Activated CD4-positive, alpha-beta T cell treated with anti-CD3 and anti-CD28 coated beads for 36 hours (primary cell): ENCODE measurements around the gene CCER1. TPM values are rescaled to one million over a fixed set of nuclear protein-coding genes. Genes with fewer than 3 reads are reported as not detected.

Experiments
- ATAC-seq: fragments of 200-7000 bp; cut with Tn5 transposase; one replicate; pipeline ENCODE4 v1.10.0; 2021; ENCODE audit warnings: mild to moderate bottlenecking, moderate library complexity
- CTCF ChIA-PET: fragments of 350-600 bp; sonication (Branson Sonifier 250); formaldehyde crosslinking; loops from one replicate; lab custom pipeline; 2021; ENCODE audit warnings: antibody characterized with exemption; lab: Charles Lee
- POLR2A ChIA-PET: fragments of 350-600 bp; sonication (Branson Sonifier 250); formaldehyde crosslinking; loops from one replicate; lab custom pipeline; 2021; ENCODE audit warnings: antibody characterized with exemption, inconsistent platforms; lab: Charles Lee
- DNase-seq: peaks from one replicate; pipeline ENCODE4 v3.0.0-alpha.2; 2020
- H3K27ac Mint-ChIP-seq: one replicate; pipeline ENCODE4 v1.8.0; 2021; ENCODE audit warnings: mixed read lengths
- H3K27me3 Mint-ChIP-seq: one replicate; pipeline ENCODE4 v1.8.0; 2021; ENCODE audit warnings: mixed read lengths
- H3K36me3 Mint-ChIP-seq: one replicate; pipeline ENCODE4 v1.8.0; 2021; ENCODE audit warnings: low read depth, mixed read lengths
- H3K4me1 Mint-ChIP-seq: one replicate; pipeline ENCODE4 v1.8.0; 2021; ENCODE audit warnings: mixed read lengths
- H3K4me3 Mint-ChIP-seq: one replicate; pipeline ENCODE4 v1.8.0; 2021; ENCODE audit warnings: mild to moderate bottlenecking, moderate library complexity, mixed read lengths
- H3K9me3 Mint-ChIP-seq: one replicate; pipeline ENCODE4 v1.8.0; 2021; ENCODE audit warnings: low read depth, mixed read lengths
- intact Hi-C, 2 experiments: fragments of 100-400 bp; cut with DNase I in 1 of 2; cut with micrococcal nuclease in 1 of 2; formaldehyde crosslinking; loops; one replicate each; pipeline versions ENCODE4 v1.14.2 to v1.15.1; 2022 to 2024; cut with DNase I, micrococcal nuclease
- total RNA-seq, 2 experiments: library from RNA; stranded (reverse); gene quantifications; one replicate each; pipeline ENCODE4 v1.2.3, GENCODE V29; 2021

Gene CCER1
- total RNA-seq, 2 experiments from 2014 or later, result not detected

- H3K27ac Mint-ChIP-seq, result no peak overlapping the region
- no peaks in the 10 kb centered on the region for H3K9me3 Mint-ChIP-seq
- ChIA-PET CTCF (interaction anchor here (1.3 to 1.4 kb wide), 2 partner anchors 10 to 140 kb away, joined by 3 to 6 read pairs; no protein-coding TSS in a partner anchor), POLR2A (no interaction called here)
- no peaks in the 10 kb centered on the region for H3K36me3 Mint-ChIP-seq
- no peak for ATAC-seq
- no peak for DNase-seq
- intact Hi-C loops, result no loop called here
- H3K4me3 Mint-ChIP-seq, result no peak overlapping the region
- peaks cover 4% of the 10 kb centered on the region for H3K27me3 Mint-ChIP-seq
- no peaks in the 10 kb centered on the region for H3K4me1 Mint-ChIP-seq
Measured at GRCh38 chr12:90969346-90969745, 14.4 kb upstream of the CCER1 start.

- no peak overlapping the region for H3K4me3 Mint-ChIP-seq
- H3K4me1 Mint-ChIP-seq, result no peaks in the 10 kb centered on the region
- DNase-seq (no peak), ATAC-seq (no peak)
- no peaks in the 10 kb centered on the region for H3K36me3 Mint-ChIP-seq
- H3K9me3 Mint-ChIP-seq, result no peaks in the 10 kb centered on the region
- ChIA-PET CTCF (interaction anchor here (1.1 to 1.2 kb wide), 2 partner anchors 14 to 143 kb away, joined by 3 to 4 read pairs; no protein-coding TSS in a partner anchor), POLR2A (no interaction called here)
- no peak overlapping the region for H3K27ac Mint-ChIP-seq
- intact Hi-C loops, result no loop called here
- peaks cover 4% of the 10 kb centered on the region for H3K27me3 Mint-ChIP-seq
Measured at GRCh38 chr12:90965204-90965603, 10.2 kb upstream of the CCER1 start.

- CTCF ChIA-PET, result interaction anchor here (0.6 to 1.2 kb wide), 3 partner anchors 13 to 1260 kb away, joined by 3 to 4 read pairs (median 3); no protein-coding TSS in a partner anchor
- no peak overlapping the region for H3K27ac Mint-ChIP-seq
- H3K4me3 Mint-ChIP-seq, result no peak overlapping the region
- DNase-seq (no peak), ATAC-seq (no peak)
- H3K9me3 Mint-ChIP-seq, result no peaks in the 10 kb centered on the region
- POLR2A ChIA-PET, result no interaction called here
- no peaks in the 10 kb centered on the region for H3K4me1 Mint-ChIP-seq
- H3K27me3 Mint-ChIP-seq, result peaks cover 2% of the 10 kb centered on the region
- intact Hi-C loops, result loop anchor here in 1 of 2 experiments (5.0 kb wide), 1 partner anchor 143 kb away; no protein-coding TSS in a partner anchor
- H3K36me3 Mint-ChIP-seq, result no peaks in the 10 kb centered on the region
Measured at GRCh38 chr12:90964616-90965015, 9.6 kb upstream of the CCER1 start.

- no peaks in the 10 kb centered on the region for H3K4me1 Mint-ChIP-seq
- POLR2A ChIA-PET, result no interaction called here
- DNase-seq (no peak), ATAC-seq (no peak)
- H3K4me3 Mint-ChIP-seq, result no peak overlapping the region
- intact Hi-C loops, result loop anchor here in 1 of 2 experiments (5.0 kb wide), 1 partner anchor 143 kb away; no protein-coding TSS in a partner anchor
- CTCF ChIA-PET, result interaction anchor here (1.1 to 1.2 kb wide), 2 partner anchors 12 to 145 kb away, joined by 3 to 4 read pairs; no protein-coding TSS in a partner anchor
- H3K36me3 Mint-ChIP-seq, result no peaks in the 10 kb centered on the region
- H3K9me3 Mint-ChIP-seq, result no peaks in the 10 kb centered on the region
- H3K27me3 Mint-ChIP-seq, result peaks cover 2% of the 10 kb centered on the region
- no peak overlapping the region for H3K27ac Mint-ChIP-seq
Measured at GRCh38 chr12:90963946-90964345, 9.0 kb upstream of the CCER1 start.

GRCh38 chr12:90961154-90961553 lies 6.2 kb upstream of the CCER1 start:
- ChIA-PET CTCF (interaction anchor here (0.8 to 1.1 kb wide), 3 partner anchors 16 to 1985 kb away, joined by 3 to 6 read pairs (median 3); no protein-coding TSS in a partner anchor), POLR2A (no interaction called here)
- intact Hi-C loops, result loop anchor here in 1 of 2 experiments (5.0 kb wide), 1 partner anchor 146 kb away; no protein-coding TSS in a partner anchor
- H3K4me1 Mint-ChIP-seq, result no peaks in the 10 kb centered on the region
- no peak overlapping the region for H3K4me3 Mint-ChIP-seq
- DNase-seq (no peak), ATAC-seq (no peak)
- no peak overlapping the region for H3K27ac Mint-ChIP-seq
- no peaks in the 10 kb centered on the region for H3K9me3 Mint-ChIP-seq
- H3K36me3 Mint-ChIP-seq, result no peaks in the 10 kb centered on the region
- no peaks in the 10 kb centered on the region for H3K27me3 Mint-ChIP-seq

- H3K9me3 Mint-ChIP-seq, result no peaks in the 10 kb centered on the region
Measured at GRCh38 chr12:90959538-90960139, 4.7 kb upstream of the CCER1 start.

GRCh38 chr12:90959032-90959431 lies 4.1 kb upstream of the CCER1 start:
- no peaks in the 10 kb centered on the region for H3K4me1 Mint-ChIP-seq
- ChIA-PET POLR2A (no interaction called here), CTCF (interaction anchor here (0.6 to 1.5 kb wide), 8 partner anchors 10 to 150 kb away, joined by 3 to 8 read pairs (median 3); no protein-coding TSS in a partner anchor)
- intact Hi-C loops, result loop anchor here in 1 of 2 experiments (2.0 to 5.0 kb wide), 2 partner anchors 1416 to 1942 kb away; no protein-coding TSS in a partner anchor
- ATAC-seq (no peak), DNase-seq (no peak)
- H3K36me3 Mint-ChIP-seq, result no peaks in the 10 kb centered on the region
- H3K27ac Mint-ChIP-seq, result no peak overlapping the region
- no peak overlapping the region for H3K4me3 Mint-ChIP-seq
- no peaks in the 10 kb centered on the region for H3K9me3 Mint-ChIP-seq
- H3K27me3 Mint-ChIP-seq, result no peaks in the 10 kb centered on the region

More at GRCh38 chr12:90959538-90960139, 4.7 kb upstream of the CCER1 start:
- Mint-ChIP-seq H3K4me3 (no peak overlapping the region), H3K4me1 (no peaks in the 10 kb centered on the region), H3K36me3 (no peaks in the 10 kb centered on the region), H3K27me3 (no peaks in the 10 kb centered on the region), H3K27ac (no peak overlapping the region)
- ChIA-PET CTCF (interaction anchor here (0.7 to 1.5 kb wide), 11 partner anchors 9 to 1689 kb away, joined by 3 to 8 read pairs (median 3); no protein-coding TSS in a partner anchor), POLR2A (no interaction called here)
- DNase-seq (peak; percentile 27), ATAC-seq (peak; percentile 51)
- intact Hi-C loops, result loop anchor here in 1 of 2 experiments (2.0 to 5.0 kb wide), 3 partner anchors 148 to 1942 kb away; no protein-coding TSS in a partner anchor

GRCh38 chr12:90958347-90958746 lies 3.4 kb upstream of the CCER1 start:
- H3K9me3 Mint-ChIP-seq, result no peaks in the 10 kb centered on the region
- ChIA-PET CTCF (interaction anchor here (0.6 to 1.5 kb wide), 4 partner anchors 11 to 131 kb away, joined by 3 to 10 read pairs (median 4); no protein-coding TSS in a partner anchor), POLR2A (no interaction called here)
- H3K27ac Mint-ChIP-seq, result no peak overlapping the region
- H3K4me1 Mint-ChIP-seq, result no peaks in the 10 kb centered on the region
- no peaks in the 10 kb centered on the region for H3K36me3 Mint-ChIP-seq
- H3K4me3 Mint-ChIP-seq, result no peak overlapping the region
- DNase-seq (no peak), ATAC-seq (no peak)
- intact Hi-C loops, result loop anchor here in 1 of 2 experiments (2.0 to 5.0 kb wide), 2 partner anchors 1416 to 1941 kb away; no protein-coding TSS in a partner anchor
- peaks cover 4% of the 10 kb centered on the region for H3K27me3 Mint-ChIP-seq

- Mint-ChIP-seq H3K4me1 (no peaks in the 10 kb centered on the region), H3K27me3 (peaks cover 7% of the 10 kb centered on the region), H3K9me3 (no peaks in the 10 kb centered on the region), H3K4me3 (no peak overlapping the region), H3K36me3 (no peaks in the 10 kb centered on the region), H3K27ac (no peak overlapping the region)
- ATAC-seq (no peak), DNase-seq (no peak)
- ChIA-PET CTCF (interaction anchor here (0.6 to 1.0 kb wide), 2 partner anchors 9 to 1922 kb away, joined by 3 read pairs; no protein-coding TSS in a partner anchor), POLR2A (no interaction called here)
- intact Hi-C loops, result no loop called here
Measured at GRCh38 chr12:90954428-90954827, 548 bp downstream of the CCER1 start.

GRCh38 chr12:90953956-90954421 lies 987 bp downstream of the CCER1 start:
- ChIA-PET CTCF (interaction anchor here (1.0 kb wide), 1 partner anchor 8 kb away, joined by 3 read pairs; no protein-coding TSS in a partner anchor), POLR2A (no interaction called here)
- intact Hi-C loops, result no loop called here

GRCh38 chr12:90951432-90952105 lies 3.4 kb downstream of the CCER1 start:
- no peaks in the 10 kb centered on the region for H3K9me3 Mint-ChIP-seq
- no peaks in the 10 kb centered on the region for H3K36me3 Mint-ChIP-seq
- H3K27me3 Mint-ChIP-seq, result peaks cover 7% of the 10 kb centered on the region
- H3K4me1 Mint-ChIP-seq, result no peaks in the 10 kb centered on the region
- CTCF ChIA-PET, result interaction anchor here (0.7 to 1.0 kb wide), 3 partner anchors 10 to 92 kb away, joined by 3 read pairs; no protein-coding TSS in a partner anchor
- POLR2A ChIA-PET, result no interaction called here
- intact Hi-C loops, result no loop called here
- no peak overlapping the region for H3K4me3 Mint-ChIP-seq
- DNase-seq, result no peak
- H3K27ac Mint-ChIP-seq, result no peak overlapping the region
- ATAC-seq, result no peak

More at GRCh38 chr12:90953956-90954421, 987 bp downstream of the CCER1 start:
- ATAC-seq (peak; percentile 44), DNase-seq (peak; percentile 67)
- Mint-ChIP-seq H3K27me3 (peaks cover 7% of the 10 kb centered on the region), H3K27ac (no peak overlapping the region), H3K9me3 (no peaks in the 10 kb centered on the region), H3K4me1 (no peaks in the 10 kb centered on the region), H3K36me3 (no peaks in the 10 kb centered on the region), H3K4me3 (no peak overlapping the region)
